ENCODE measurements around the gene ILKAP. TPM values are rescaled to one million over a fixed set of nuclear protein-coding genes. Genes with fewer than 3 reads are reported as not detected.

ILKAP gene
- total RNA-seq, 4 donors from 2014 or later = 18.5 to 45.5 (median 35.1) TPM

DNA sequence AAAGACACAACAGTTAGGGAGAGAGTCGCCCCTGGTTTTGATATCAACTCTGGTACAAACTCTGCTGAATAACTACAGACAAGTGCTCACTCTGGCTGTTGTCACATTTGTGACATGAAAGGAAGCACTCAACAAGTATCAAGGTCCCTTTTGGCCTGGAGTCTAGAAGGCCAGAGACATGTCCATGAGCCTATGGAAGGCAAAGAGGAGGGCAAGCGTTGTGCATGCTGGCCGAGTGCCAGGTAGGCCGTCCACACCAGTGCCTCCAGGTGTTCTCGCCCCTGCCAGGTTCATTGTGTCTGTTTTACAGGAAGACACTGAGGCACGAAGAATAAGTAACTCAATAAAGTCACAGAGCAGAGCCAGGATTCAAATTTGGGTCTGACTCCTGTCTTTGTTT lies 21.1 kb downstream of the ILKAP start:
- H3K4me1 ChIP-seq = no peaks in the 10 kb centered on the region
- no peaks in the 10 kb centered on the region for H3K27me3 ChIP-seq
- WGBS, 2 donors (ENCODE audit: low coverage in 1 of 2) = 87 to 90% methylated on average over 2 to 4 of the region's 6 CpGs
- peaks cover 11 to 100% of the 10 kb centered on the region in 2 donors for H3K36me3 ChIP-seq
- no peaks in the 10 kb centered on the region for H3K9me3 ChIP-seq
- TF ChIP-seq POLR2A (IDR thresholded peaks at IDR 0.05) (no peak), EP300 (IDR thresholded peaks at IDR 0.05) (no peak), POLR2AphosphoS5 (IDR thresholded peaks at IDR 0.05) (no peak)
- TF ChIP-seq, protein P1, sequence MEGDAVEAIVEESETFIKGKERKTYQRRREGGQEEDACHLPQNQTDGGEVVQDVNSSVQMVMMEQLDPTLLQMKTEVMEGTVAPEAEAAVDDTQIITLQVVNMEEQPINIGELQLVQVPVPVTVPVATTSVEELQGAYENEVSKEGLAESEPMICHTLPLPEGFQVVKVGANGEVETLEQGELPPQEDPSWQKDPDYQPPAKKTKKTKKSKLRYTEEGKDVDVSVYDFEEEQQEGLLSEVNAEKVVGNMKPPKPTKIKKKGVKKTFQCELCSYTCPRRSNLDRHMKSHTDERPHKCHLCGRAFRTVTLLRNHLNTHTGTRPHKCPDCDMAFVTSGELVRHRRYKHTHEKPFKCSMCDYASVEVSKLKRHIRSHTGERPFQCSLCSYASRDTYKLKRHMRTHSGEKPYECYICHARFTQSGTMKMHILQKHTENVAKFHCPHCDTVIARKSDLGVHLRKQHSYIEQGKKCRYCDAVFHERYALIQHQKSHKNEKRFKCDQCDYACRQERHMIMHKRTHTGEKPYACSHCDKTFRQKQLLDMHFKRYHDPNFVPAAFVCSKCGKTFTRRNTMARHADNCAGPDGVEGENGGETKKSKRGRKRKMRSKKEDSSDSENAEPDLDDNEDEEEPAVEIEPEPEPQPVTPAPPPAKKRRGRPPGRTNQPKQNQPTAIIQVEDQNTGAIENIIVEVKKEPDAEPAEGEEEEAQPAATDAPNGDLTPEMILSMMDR (IDR thresholded peaks at IDR 0.05) = no peak
- H3K27ac ChIP-seq = no peak overlapping the region
- no peak overlapping the region for H3K4me3 ChIP-seq
- no peak for ATAC-seq

DNA sequence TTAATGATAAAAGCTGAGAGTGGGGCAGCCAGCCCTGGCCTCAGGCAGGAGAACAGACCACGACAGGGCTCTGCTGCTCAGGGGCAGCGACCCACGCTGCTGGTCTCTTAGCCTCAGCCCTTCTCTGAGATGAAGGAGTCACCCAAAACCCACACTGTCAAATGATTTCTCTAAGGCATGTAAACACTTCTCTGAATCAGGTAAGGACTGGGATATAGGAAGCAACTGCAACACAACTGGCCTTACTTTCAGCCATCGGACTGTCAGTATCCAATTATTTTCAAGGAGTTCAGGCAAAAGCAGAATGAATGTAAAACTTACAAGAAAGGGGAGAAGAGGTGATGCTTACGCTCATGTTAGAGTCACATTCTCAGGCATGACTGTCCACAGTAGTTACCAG lies 22.9 kb downstream of the ILKAP start:
- H3K4me1 ChIP-seq = no peaks in the 10 kb centered on the region
- H3K9me3 ChIP-seq = no peaks in the 10 kb centered on the region
- TF ChIP-seq, protein P1 (IDR thresholded peaks at IDR 0.05) = no peak
- no peak for TF ChIP-seq POLR2A (IDR thresholded peaks at IDR 0.05)
- no peak for TF ChIP-seq POLR2AphosphoS5 (IDR thresholded peaks at IDR 0.05)
- TF ChIP-seq EP300 (IDR thresholded peaks at IDR 0.05) = no peak
- H3K27me3 ChIP-seq = no peaks in the 10 kb centered on the region
- no peak overlapping the region for H3K4me3 ChIP-seq
- 67% methylated on average over 5 of the region's 5 CpGs; no CpG with 5 or more reads in 1 of the 2 donors for WGBS, 2 donors (ENCODE audit: low coverage in 1 of 2)
- peaks cover 11 to 100% of the 10 kb centered on the region in 2 donors for H3K36me3 ChIP-seq
- no peak overlapping the region for H3K27ac ChIP-seq
- no peak for ATAC-seq

- H3K36me3 ChIP-seq = peaks cover 6 to 100% of the 10 kb centered on the region in 2 donors
- no peak overlapping the region for H3K4me3 ChIP-seq
- no peak for ATAC-seq
These were observed 26.9 kb downstream of the ILKAP start for GRCh38 chr2:238176613-238177012.

DNA sequence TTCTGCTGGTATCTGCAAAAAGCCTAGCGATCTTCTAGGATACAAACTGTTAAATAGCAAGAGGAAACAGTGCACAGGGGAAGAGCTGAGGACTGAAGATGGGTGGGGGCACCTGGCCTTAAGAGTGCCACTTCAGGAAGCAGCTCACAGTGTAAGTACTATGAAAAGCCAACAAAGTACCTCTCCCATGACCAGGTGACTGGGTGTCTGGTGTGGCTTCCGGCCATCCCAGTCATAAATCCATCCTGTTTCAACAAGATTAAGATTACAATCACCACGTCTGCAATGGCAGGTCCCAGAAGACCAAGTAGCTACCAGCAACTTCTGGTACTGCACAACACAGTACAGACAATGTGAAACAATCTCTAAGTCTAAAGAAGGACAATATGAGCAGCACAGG lies 28.8 kb downstream of the ILKAP start:
- no peak for ATAC-seq
- WGBS, 2 donors (ENCODE audit: low coverage in 1 of 2) = 81% methylated on average over 2 of the region's 3 CpGs; no CpG with 5 or more reads in 1 of the 2 donors
- TF ChIP-seq POLR2AphosphoS5 (IDR thresholded peaks at IDR 0.05) (no peak), POLR2A (IDR thresholded peaks at IDR 0.05) (no peak), EP300 (IDR thresholded peaks at IDR 0.05) (no peak)
- TF ChIP-seq, protein P1 (IDR thresholded peaks at IDR 0.05) = no peak

More at GRCh38 chr2:238176613-238177012, 26.9 kb downstream of the ILKAP start:
- no peaks in the 10 kb centered on the region for H3K27me3 ChIP-seq
- no peaks in the 10 kb centered on the region for H3K9me3 ChIP-seq
- H3K4me1 ChIP-seq = peaks cover 0 to 2% (median 0%) of the 10 kb centered on the region in 3 donors
- no peak overlapping the region for H3K27ac ChIP-seq
- TF ChIP-seq, protein P1 (IDR thresholded peaks at IDR 0.05) = no peak
- TF ChIP-seq EP300 (IDR thresholded peaks at IDR 0.05) (no peak), POLR2AphosphoS5 (IDR thresholded peaks at IDR 0.05) (no peak), POLR2A (IDR thresholded peaks at IDR 0.05) (no peak)

GRCh38 chr2:238174291-238174690 lies 29.2 kb downstream of the ILKAP start:
- H3K27me3 ChIP-seq = no peaks in the 10 kb centered on the region
- peaks cover 5 to 25% (median 15%) of the 10 kb centered on the region in 3 donors for H3K4me1 ChIP-seq
- no peaks in the 10 kb centered on the region for H3K9me3 ChIP-seq
- H3K27ac ChIP-seq = no peak overlapping the region
- H3K4me3 ChIP-seq = no peak overlapping the region
- H3K36me3 ChIP-seq = peaks cover 0 to 98% of the 10 kb centered on the region in 2 donors
- no peak for ATAC-seq
- 96% methylated on average over 5 of the region's 8 CpGs; no CpG with 5 or more reads in 1 of the 2 donors for WGBS, 2 donors (ENCODE audit: low coverage in 1 of 2)
- TF ChIP-seq EP300 (IDR thresholded peaks at IDR 0.05) (no peak), POLR2A (IDR thresholded peaks at IDR 0.05) (no peak), POLR2AphosphoS5 (IDR thresholded peaks at IDR 0.05) (no peak)
- TF ChIP-seq, protein P1 (IDR thresholded peaks at IDR 0.05) = no peak

More for the DNA sequence above, 28.8 kb downstream of the ILKAP start:
- Histone ChIP-seq H3K4me1 (peaks cover 4 to 21% (median 12%) of the 10 kb centered on the region in 3 donors), H3K4me3 (no peak overlapping the region), H3K9me3 (no peaks in the 10 kb centered on the region), H3K36me3 (peaks cover 0 to 100% of the 10 kb centered on the region in 2 donors), H3K27ac (no peak overlapping the region), H3K27me3 (no peaks in the 10 kb centered on the region)

All from gastroesophageal sphincter (tissue), 4 donors.